Measurements from ENCODE around the gene TBC1D32.

- TF ChIP-seq CTCF (IDR thresholded peaks at IDR 0.05; ENCODE audit: insufficient read depth, low read length) (no peak), REST (IDR thresholded peaks at IDR 0.05; ENCODE audit: insufficient replicate concordance, low read depth) (no peak), POLR2AphosphoS5 (IDR thresholded peaks at IDR 0.05; ENCODE audit: low read depth) (no peak), GABPA (IDR thresholded peaks at IDR 0.05; ENCODE audit: low read depth) (no peak)
These were observed 243.8 kb downstream of the TBC1D32 start for GRCh38 chr6:121090492-121090891.
